Astrocyte (in vitro differentiated cells and primary cell): ENCODE results near the gene ACVR1. TPM values are rescaled to one million over a fixed set of nuclear protein-coding genes. Genes with fewer than 3 reads are reported as not detected.

Source experiments
- DNase-seq: peaks from one replicate; pipeline ENCODE4 v3.0.0-alpha.2; 2010; ENCODE audit warnings: low read depth
- FAIRE-seq: peaks from 2 replicates; lab custom pipeline; 2011; peaks lifted over from hg19 to GRCh38; lab: Jason Lieb, UNC
- H2AFZ ChIP-seq: 2 replicates; pipeline ENCODE4 v1.6.0; 2012; ENCODE audit warnings: low read depth, low read length, inconsistent platforms
- H3K27ac ChIP-seq: 2 replicates; pipeline ENCODE4 v1.5.1; 2011; ENCODE audit warnings: low read depth, low read length, inconsistent platforms
- H3K27me3 ChIP-seq: 2 replicates; pipeline ENCODE4 v1.6.0; 2011; ENCODE audit warnings: low read length, inconsistent platforms; ENCODE audit not compliant: insufficient read depth
- H3K36me3 ChIP-seq: 2 replicates; pipeline ENCODE4 v1.5.1; 2011; ENCODE audit warnings: low read length, inconsistent platforms; ENCODE audit not compliant: insufficient read depth
- H3K4me1 ChIP-seq: 2 replicates; pipeline ENCODE4 v1.5.1; 2011; ENCODE audit warnings: low read length, inconsistent platforms; ENCODE audit not compliant: insufficient read depth
- H3K4me2 ChIP-seq: 2 replicates; pipeline ENCODE4 v1.6.0; 2012; ENCODE audit warnings: low read length, inconsistent platforms
- H3K4me3 ChIP-seq: 2 replicates; pipeline ENCODE4 v1.5.1; 2011; ENCODE audit warnings: low read depth, mild to moderate bottlenecking, low read length, inconsistent platforms; ENCODE audit not compliant: insufficient read depth
- H3K79me2 ChIP-seq: 2 replicates; pipeline ENCODE4 v1.6.0; 2012; ENCODE audit warnings: mild to moderate bottlenecking, low read length, inconsistent platforms; ENCODE audit not compliant: insufficient read depth
- H3K9ac ChIP-seq: 2 replicates; pipeline ENCODE4 v1.6.0; 2012; ENCODE audit warnings: mild to moderate bottlenecking, low read length, inconsistent platforms
- H3K9me3 ChIP-seq: 2 replicates; pipeline ENCODE4 v1.5.1; 2012; ENCODE audit warnings: low read depth, mild to moderate bottlenecking, low read length, inconsistent platforms; ENCODE audit not compliant: insufficient read depth
- H4K20me1 ChIP-seq: 2 replicates; pipeline ENCODE4 v1.6.0; 2012; ENCODE audit warnings: low read length, inconsistent platforms; ENCODE audit not compliant: insufficient read depth
- H3K27ac Mint-ChIP-seq: one replicate; pipeline ENCODE4 v1.8.0; 2021; ENCODE audit warnings: mild to moderate bottlenecking, mixed read lengths; ENCODE audit not compliant: unreplicated experiment
- H3K27me3 Mint-ChIP-seq: one replicate; pipeline ENCODE4 v1.8.0; 2021; ENCODE audit warnings: low read depth, mixed read lengths; ENCODE audit not compliant: unreplicated experiment
- H3K36me3 Mint-ChIP-seq: one replicate; pipeline ENCODE4 v1.8.0; 2021; ENCODE audit warnings: low read depth, mixed read lengths; ENCODE audit not compliant: unreplicated experiment
- H3K4me1 Mint-ChIP-seq: one replicate; pipeline ENCODE4 v1.8.0; 2021; ENCODE audit warnings: low read depth, mixed read lengths; ENCODE audit not compliant: unreplicated experiment
- H3K4me3 Mint-ChIP-seq: one replicate; pipeline ENCODE4 v1.8.0; 2021; ENCODE audit warnings: mild to moderate bottlenecking, moderate library complexity, mixed read lengths; ENCODE audit not compliant: unreplicated experiment
- H3K9me3 Mint-ChIP-seq: one replicate; pipeline ENCODE4 v1.8.0; 2021; ENCODE audit warnings: mild to moderate bottlenecking, mixed read lengths; ENCODE audit not compliant: unreplicated experiment
- CTCF ChIP-seq: IDR thresholded peaks from 2 replicates; pipeline ENCODE4 v1.5.1; 2011; ENCODE audit warnings: low read depth, mild to moderate bottlenecking, inconsistent platforms, low read length, moderate library complexity; ENCODE audit not compliant: insufficient read depth
- EZH2 ChIP-seq: IDR thresholded peaks from 2 replicates; pipeline ENCODE4 v1.6.1; 2012; ENCODE audit warnings: mild to moderate bottlenecking, low read length, inconsistent platforms; ENCODE audit not compliant: insufficient read depth
- total RNA-seq: library from RNA; stranded (reverse); gene quantifications from 2 replicates; pipeline ENCODE4 v1.2.1, GENCODE V29; 2021

Gene ACVR1
- total RNA-seq, 1 donor from 2014 or later = 45.9 TPM

DNA sequence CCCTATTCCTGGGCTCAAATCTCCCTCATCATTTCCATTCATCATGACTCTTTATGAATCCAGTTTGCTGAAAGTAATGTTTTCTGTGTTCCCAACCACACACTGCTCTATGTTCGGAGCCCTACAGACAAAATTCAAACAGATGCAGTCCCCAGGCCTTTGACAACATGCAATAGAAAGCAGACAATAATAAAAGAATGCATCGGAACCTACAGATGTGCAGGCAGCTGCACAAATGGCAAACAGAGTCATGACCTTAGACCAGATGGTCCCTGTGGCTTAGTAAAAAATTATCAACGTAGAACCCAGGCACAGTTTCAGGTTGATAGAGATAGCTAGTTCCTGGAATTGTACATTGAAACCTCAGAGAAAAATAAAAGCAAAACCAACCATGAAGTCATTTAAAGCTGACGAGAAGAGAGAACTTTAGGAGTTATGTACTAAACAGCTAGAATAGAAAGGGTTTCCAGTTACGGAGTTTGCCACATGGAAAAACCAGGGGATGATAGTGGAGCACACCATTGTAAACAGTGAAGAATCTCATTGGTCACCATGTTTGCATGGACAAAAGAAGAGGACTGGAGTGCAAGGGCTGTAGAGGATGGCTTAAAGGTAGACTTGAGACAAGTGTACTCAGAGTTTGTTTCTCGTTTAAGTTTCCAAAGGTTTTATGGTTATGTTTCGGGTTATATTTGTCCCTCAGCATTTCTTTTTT lies 23.2 kb upstream of the ACVR1 start:
- no peaks in the 10 kb centered on the region for H3K9me3 ChIP-seq
- no peak overlapping the region for H3K9ac ChIP-seq
- no peak overlapping the region for H3K4me3 ChIP-seq
- FAIRE-seq (no peak), DNase-seq (no peak)
- H3K36me3 ChIP-seq = no peaks in the 10 kb centered on the region
- no peak overlapping the region for H3K27ac ChIP-seq
- TF ChIP-seq EZH2 (no peak), CTCF (no peak)
- H3K79me2 ChIP-seq = no peaks in the 10 kb centered on the region
- H3K36me3 Mint-ChIP-seq = no peaks in the 10 kb centered on the region
- H3K4me3 Mint-ChIP-seq = no peak overlapping the region
- H3K4me2 ChIP-seq = peak overlapping the region; percentile 70
- H3K27me3 Mint-ChIP-seq = no peaks in the 10 kb centered on the region
- H3K9me3 Mint-ChIP-seq = no peaks in the 10 kb centered on the region
- H3K4me1 Mint-ChIP-seq = peaks cover 43% of the 10 kb centered on the region
- H3K4me1 ChIP-seq = peaks cover 21% of the 10 kb centered on the region
- H2AFZ ChIP-seq = no peak overlapping the region
- H3K27me3 ChIP-seq = no peaks in the 10 kb centered on the region
- H3K27ac Mint-ChIP-seq = no peak overlapping the region
- no peaks in the 10 kb centered on the region for H4K20me1 ChIP-seq

- no peak overlapping the region for H3K27ac Mint-ChIP-seq
- H3K36me3 Mint-ChIP-seq = no peaks in the 10 kb centered on the region
- no peak overlapping the region for H3K4me3 Mint-ChIP-seq
- H3K79me2 ChIP-seq = no peaks in the 10 kb centered on the region
- H2AFZ ChIP-seq = no peak overlapping the region
- no peak for TF ChIP-seq CTCF
- DNase-seq (peak; percentile 95), FAIRE-seq (peak; percentile 13)
- peaks cover 43% of the 10 kb centered on the region for H3K4me1 Mint-ChIP-seq
- no peaks in the 10 kb centered on the region for H3K9me3 ChIP-seq
- H3K36me3 ChIP-seq = no peaks in the 10 kb centered on the region
- H3K4me1 ChIP-seq = peaks cover 21% of the 10 kb centered on the region
- H3K9ac ChIP-seq = no peak overlapping the region
- no peaks in the 10 kb centered on the region for H4K20me1 ChIP-seq
- no peaks in the 10 kb centered on the region for H3K9me3 Mint-ChIP-seq
- H3K27ac ChIP-seq = no peak overlapping the region
- no peaks in the 10 kb centered on the region for H3K27me3 ChIP-seq
- no peaks in the 10 kb centered on the region for H3K27me3 Mint-ChIP-seq
- H3K4me2 ChIP-seq = peak overlapping the region; percentile 70
- no peak overlapping the region for H3K4me3 ChIP-seq
Observed at GRCh38 chr2:157898591-157898996, 22.5 kb upstream of the ACVR1 start.
